HG03135 (cell line): ENCODE results near the gene EPC2.
"Not testable (repeated sequence)": the region's sequence is repeated elsewhere in the genome, so short reads cannot be mapped to it uniquely, and the experiment has no call there.

Experiments used
- ATAC-seq: cut with Tn5 transposase; IDR thresholded peaks from one replicate; pipeline ENCODE4 v1.9.1; 2021; ENCODE audit warnings: mild to moderate bottlenecking, moderate library complexity; ENCODE audit not compliant: unreplicated experiment

EPC2 gene

DNA sequence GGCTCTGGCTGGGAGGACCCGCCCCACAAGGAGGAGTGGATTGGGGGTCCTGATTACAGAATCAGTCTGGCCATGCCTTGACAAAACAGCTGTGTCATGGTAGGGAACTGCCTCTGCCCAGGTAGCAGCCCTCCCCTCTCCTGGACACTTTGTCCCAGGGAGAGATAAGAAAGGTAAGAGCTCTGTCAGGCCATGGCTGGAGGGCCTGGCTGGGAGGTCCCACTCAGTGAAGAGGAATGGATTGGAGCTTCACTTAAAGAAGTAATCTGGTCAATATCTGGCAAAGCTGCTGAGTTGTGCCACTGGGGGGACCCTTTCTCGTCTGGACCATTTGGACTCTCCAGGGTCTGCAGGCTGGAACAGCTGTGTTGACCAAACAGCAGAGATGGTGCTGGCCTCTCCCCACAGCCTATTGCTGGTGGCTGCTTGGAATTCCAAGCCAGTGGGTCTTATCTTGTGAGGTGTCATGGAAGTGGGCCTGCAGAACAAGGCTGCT, 75.4 kb downstream of the EPC2 start:
- no peak for ATAC-seq

DNA sequence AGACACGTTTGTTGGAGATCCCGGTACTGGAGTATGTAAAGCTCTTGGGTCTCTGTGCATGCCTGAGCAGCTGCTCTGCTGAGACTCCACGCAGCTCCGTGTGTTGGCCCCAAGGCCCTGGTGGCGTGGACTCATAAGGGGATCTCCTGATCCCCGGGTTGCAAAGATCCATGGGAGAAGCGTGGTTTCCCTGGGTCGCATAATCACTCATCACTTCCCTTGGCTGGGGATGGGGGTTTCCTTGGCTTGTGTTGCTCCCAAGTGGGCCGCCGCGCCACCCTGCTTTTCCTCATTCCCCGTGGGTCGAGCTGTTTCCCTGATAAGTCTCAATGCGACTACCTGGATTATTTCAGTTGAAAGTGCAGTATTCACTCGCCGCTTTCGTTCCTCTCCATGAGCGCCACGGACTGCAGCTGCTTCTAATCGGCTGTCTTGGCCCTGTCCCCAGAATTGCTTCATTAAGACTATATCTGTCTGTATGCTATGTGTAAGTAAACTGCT, 76.0 kb downstream of the EPC2 start:
- ATAC-seq, result no peak

DNA sequence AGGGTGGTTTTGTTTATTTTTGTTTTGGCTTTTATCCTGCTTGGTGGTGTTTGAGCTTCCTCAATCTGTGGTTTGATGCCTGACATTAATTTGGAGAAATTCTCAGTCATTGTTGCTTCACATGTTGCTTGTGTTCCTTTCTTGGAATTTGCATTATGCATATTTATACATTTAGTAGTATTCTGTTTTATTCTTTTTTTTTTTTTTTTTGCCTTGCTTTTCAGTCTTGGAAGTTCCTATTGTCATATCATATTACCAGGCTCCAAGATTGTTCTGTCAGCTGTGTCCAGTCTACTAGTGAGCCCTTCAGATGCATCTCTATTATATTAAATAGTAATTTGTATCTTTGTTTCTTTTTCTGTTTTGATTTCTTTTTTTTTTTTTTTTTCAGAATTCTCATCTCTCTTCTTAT, 77.0 kb downstream of the EPC2 start:
- ATAC-seq, result no peak

- no peak for ATAC-seq
Measured at GRCh38 chr2:148721991-148722777, 77.6 kb downstream of the EPC2 start.

DNA sequence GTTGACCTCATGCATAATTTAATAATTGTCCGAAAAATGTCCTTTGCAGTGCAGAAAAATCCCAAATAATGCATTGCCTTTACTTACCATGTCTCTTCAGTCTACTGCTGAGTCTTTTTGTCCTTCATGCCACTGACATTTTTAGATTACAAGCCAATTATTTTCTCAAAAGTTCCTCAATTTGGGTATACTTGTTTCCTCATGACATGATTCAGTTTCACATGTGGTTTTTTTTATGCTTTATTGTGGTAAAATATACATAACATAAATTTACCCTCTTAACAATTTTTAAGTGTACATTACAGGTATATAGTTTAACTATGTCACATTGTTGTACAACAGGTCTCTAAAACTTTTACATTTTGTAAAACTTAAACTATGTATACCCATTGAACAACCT, 81.0 kb downstream of the EPC2 start:
- no peak for ATAC-seq

- ATAC-seq, result peak; percentile 77
Measured at GRCh38 chr2:148726228-148726627, 81.7 kb downstream of the EPC2 start.

GRCh38 chr2:148730085-148730484, 85.5 kb downstream of the EPC2 start:
- ATAC-seq, result no peak

DNA sequence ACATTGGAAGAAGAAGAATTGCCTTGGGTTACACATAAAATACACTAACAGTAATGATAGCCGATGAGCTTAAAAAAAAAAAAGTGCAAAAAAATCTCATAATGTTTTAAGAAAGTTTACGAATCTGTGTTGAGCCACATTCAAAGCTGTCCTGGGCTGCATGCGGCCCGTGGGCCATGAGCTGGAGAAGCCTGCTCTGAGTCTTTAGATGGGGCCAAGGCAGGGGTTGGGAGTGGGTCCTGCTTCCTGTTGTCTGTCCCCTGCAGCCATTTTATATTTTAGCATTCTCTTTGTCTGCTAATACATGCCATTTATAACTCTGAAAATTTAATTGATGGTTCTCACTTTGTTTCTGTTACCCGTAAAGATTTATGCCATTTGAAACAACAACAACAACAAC, 93.2 kb downstream of the EPC2 start:
- no peak for ATAC-seq

DNA sequence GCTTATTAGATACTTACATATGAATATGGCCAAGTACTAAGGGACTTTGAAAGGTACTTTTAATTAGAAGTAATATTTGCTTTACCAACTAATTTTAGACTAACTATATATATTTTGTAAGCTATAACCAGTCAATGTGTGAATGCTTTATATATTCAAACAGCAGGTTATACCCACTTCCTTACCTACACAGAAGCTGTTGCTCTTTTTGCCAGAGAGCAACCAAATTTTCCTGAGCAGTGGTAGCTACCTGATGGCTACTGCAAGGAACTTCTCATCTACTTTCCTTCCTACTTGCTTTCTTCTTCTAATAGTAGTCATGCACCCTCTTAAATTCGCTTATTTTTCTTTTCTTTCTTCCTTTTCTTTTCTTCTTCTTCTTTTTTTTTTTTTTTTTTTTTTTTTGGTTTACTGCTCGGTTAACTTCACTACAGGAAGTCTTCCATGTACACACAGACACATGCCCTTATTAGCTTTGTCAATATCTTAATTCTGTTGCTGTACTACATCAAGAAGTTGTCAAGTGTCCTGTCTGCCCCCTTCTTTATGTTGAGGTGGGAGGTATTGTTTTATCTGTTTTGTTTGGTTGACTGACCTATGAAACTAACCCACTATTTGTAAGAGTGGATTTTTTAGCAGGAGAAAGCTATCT, 95.0 kb downstream of the EPC2 start:
- ATAC-seq, result no peak

GRCh38 chr2:148742373-148742772, 97.8 kb downstream of the EPC2 start:
- no peak for ATAC-seq

DNA sequence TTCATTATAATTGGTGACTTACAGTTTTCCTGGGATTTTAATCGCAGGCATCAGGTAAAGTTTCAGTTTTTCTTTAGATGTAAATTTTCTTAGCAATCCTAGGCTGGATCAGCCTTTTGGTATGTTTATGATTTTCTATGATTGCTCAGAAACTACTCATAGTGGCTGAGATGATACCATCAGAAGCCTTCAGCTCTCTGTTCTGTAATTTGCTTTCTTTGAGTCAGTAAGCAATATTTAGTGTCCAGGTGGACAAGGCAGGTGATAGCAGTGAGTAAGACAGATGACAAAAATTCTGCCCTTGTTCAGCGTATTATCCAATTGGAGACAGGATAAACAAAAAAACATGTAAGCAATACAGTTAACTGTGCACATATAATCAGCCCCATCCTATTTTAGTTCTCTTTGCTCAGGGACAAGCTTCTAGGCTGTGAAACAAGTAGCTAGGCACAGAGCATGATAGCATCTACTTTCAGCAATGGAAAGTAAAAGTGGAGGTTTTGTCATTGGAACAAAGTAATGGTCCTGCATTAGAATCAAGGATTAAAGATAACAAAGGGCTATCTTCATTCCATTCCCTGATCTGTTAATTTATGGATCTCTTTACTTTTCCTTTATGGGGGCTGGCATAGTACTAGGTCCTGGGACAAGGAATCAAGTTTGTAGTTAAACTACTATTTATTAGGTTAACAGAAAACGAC, 100.8 kb downstream of the EPC2 start:
- ATAC-seq, result no peak

- no peak for ATAC-seq
Measured at GRCh38 chr2:148746973-148747372, 102.4 kb downstream of the EPC2 start.

DNA sequence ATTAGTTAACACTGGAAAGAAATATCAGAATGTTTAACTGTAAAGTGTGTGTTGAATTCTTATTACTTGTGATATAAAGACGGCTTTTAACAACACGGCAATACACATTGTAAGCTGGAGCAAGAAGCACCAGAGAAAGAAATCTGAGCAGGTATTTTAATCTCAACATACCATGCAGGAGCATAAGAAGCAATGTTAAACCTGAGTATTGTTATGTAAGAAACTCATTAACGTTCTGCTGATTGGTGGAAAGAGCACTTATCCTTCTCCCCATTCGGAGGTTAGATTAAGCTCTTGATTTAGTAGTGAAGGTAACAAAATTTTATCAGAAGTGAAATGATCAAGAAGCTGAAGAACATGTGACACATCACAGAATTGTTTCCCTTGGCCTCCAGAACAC, 107.4 kb downstream of the EPC2 start:
- no peak for ATAC-seq

GRCh38 chr2:148752977-148753376, 108.4 kb downstream of the EPC2 start:
- no peak for ATAC-seq

DNA sequence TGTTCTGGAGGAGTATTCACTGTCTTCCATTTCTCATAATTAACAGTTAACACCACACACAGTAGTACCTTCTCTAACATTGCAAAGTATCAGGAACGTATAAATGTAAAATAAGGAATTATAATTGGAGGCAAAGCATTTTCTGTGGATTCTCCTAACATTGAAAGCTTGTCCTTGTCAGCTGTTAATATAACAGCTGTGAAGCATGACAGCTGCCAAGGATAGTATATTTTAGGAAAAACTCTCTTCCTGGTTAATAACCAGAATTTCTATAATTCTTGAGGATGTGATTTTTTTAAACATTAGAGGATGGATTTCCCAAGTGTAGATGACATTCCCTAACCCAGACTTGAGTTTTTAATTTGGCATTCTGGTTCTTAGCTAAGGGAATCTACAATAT, 110.3 kb downstream of the EPC2 start:
- no peak for ATAC-seq

DNA sequence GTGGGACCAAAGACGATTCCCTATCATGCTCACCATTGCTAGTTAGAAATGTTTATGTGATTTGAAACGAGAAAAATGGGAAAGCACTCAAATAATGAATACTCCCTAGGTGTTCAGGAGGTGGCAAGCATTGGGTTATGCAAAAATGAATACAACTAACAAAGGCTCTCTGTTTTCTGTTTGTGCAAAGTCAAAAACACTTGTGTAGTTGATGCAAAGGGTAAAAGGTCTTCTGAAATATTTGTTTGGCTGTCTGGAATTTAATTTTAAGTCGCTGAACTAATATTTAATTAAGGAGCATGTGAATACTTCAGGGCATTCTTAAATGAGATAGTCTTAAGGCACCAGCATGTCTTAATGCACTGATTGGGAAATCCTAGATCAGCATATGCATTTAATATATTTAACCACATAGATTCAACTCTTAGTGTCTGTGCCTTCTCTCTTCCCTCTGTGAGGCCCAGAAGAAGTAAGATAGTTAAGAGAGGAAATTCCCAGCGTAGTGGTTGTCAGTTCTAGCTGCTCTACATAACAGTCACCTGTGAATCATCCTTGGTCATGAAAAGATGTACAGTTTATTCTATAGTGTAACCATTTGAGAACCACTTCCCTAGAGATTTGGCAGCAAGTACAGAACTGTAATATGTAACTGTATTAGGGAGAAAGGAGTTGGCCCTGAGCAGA, 111.9 kb downstream of the EPC2 start:
- ATAC-seq, result no peak

- no peak for ATAC-seq
Measured at GRCh38 chr2:148764815-148765214, 120.3 kb downstream of the EPC2 start.

GRCh38 chr2:148770047-148770446, 125.5 kb downstream of the EPC2 start:
- no peak for ATAC-seq

- ATAC-seq, result no peak
Measured at GRCh38 chr2:148781544-148781943, 137.0 kb downstream of the EPC2 start.

DNA sequence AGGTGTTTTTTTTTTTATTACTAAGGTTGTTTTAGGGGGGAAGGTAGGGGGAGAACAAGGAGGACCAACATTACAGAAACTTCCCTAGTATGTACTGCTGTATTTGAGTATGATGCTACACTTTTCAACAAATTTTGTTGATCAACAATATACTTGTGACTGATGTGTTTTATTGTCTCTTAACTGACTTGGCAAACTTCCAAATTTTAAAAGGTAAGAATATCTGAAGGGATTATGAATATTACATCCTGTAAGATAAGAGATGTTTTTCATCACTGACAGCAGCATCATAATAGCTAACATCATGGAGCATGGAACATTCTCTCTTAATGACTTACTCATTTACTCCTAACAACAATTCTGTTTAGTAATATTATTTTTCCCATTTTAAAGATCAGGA, 144.5 kb downstream of the EPC2 start:
- no peak for ATAC-seq

DNA sequence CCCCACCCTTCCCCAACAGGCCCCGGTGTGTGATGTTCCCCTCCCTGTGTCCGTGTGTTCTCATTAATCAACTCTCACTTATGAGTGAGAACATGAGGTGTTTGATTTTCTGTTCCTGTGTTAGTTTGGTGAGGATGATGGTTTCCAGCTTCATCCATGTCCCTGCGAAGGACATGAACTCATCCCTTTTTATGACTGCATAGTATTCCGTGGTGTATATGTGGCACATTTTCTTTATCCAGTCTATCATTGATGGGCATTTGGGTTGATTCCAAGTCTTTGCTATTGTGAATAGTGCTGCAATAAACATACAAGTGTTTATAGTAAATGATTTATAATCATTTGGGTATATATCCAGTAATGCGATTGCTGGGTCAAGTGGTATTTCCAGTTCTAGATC, 145.6 kb downstream of the EPC2 start:
- not testable (repeated sequence) for ATAC-seq
